HCT116 (cell line): Measurements from ENCODE around the gene FGFBP1. TPM values are rescaled to one million over a fixed set of nuclear protein-coding genes. Genes with fewer than 3 reads are reported as not detected.

Experiments
- ATAC-seq: fragments of 200-7000 bp; cut with Tn5 transposase; 2 replicates; pipeline ENCODE4 v1.9.1; 2020; ENCODE audit warnings: mild to moderate bottlenecking, moderate library complexity
- BruUV-seq: library from RNA; stranded (reverse); fragments of 400-500 nt; replicated peaks from 2 replicates; lab custom pipeline; 2021; lab: Mats Ljungman, UMichigan
- CTCF ChIA-PET: fragments of 300-600 bp; sonication (Branson Sonifier 250); formaldehyde crosslinking; loops from one replicate; lab custom pipeline; 2021; ENCODE audit warnings: antibody characterized with exemption; lab: Charles Lee
- POLR2A ChIA-PET: fragments of 300-600, 350-600 bp; sonication (Branson Sonifier 250); formaldehyde crosslinking; loops from one replicate; lab custom pipeline; 2021; ENCODE audit warnings: antibody characterized with exemption; lab: Charles Lee
- RAD21 ChIA-PET, 2 experiments: fragments of 300-600 bp; sonication (Branson Sonifier 250); formaldehyde crosslinking; loops; one replicate each; lab custom pipeline; 2023; ENCODE audit warnings: low total read pairs in 2 of 2; ENCODE audit not compliant: uncharacterized antibody in 2 of 2, unreplicated experiment in 2 of 2, low non-redundant PET in 1 of 2; lab: Charles Lee
- DNase-seq: peaks from one replicate; pipeline ENCODE4 v3.0.0-alpha.2; 2010; ENCODE audit warnings: low read depth, low spot score
- H2AFZ ChIP-seq: fragments of 200-600 bp; shearing (Covaris generic), sonication (generic); 2 replicates; pipeline ENCODE4 v1.6.1; 2017; ENCODE audit warnings: low read depth, mixed run types, mixed read lengths, antibody characterized with exemption, low read length; ENCODE audit not compliant: poor library complexity, severe bottlenecking
- H3K27ac ChIP-seq: 2 replicates; pipeline ENCODE4 v1.5.1; 2012; ENCODE audit warnings: low read depth, low read length
- H3K27me3 ChIP-seq: fragments of 200-600 bp; sonication (generic); 2 replicates; pipeline ENCODE4 v1.6.1; 2016; ENCODE audit warnings: mixed run types, low read length, mixed read lengths; ENCODE audit not compliant: insufficient read depth
- H3K36me3 ChIP-seq, 2 experiments: fragments of 200-500 bp in 1 of 2; fragments of 200-600 bp in 1 of 2; sonication (Bioruptor generic) in 1 of 2; sonication (generic) in 1 of 2; 2 replicates each; pipeline versions ENCODE4 v1.5.1 to v1.6.1; 2014 to 2016; ENCODE audit warnings: low read length in 2 of 2, inconsistent platforms in 1 of 2, mixed read lengths in 1 of 2, mixed run types in 1 of 2; ENCODE audit not compliant: insufficient read depth in 2 of 2, control insufficient read depth in 1 of 2
- H3K4me1 ChIP-seq, 2 experiments: fragments of 200-600 bp in 1 of 2; sonication (generic) in 1 of 2; 2 replicates each; pipeline versions ENCODE4 v1.5.1 to v1.6.1; 2012 to 2017; ENCODE audit warnings: low read length in 2 of 2, inconsistent platforms in 1 of 2, mild to moderate bottlenecking in 1 of 2, mixed read lengths in 1 of 2, mixed run types in 1 of 2, moderate library complexity in 1 of 2; ENCODE audit not compliant: insufficient read depth in 2 of 2, control insufficient read depth in 1 of 2
- H3K4me2 ChIP-seq: fragments of 200-600 bp; sonication (generic); 2 replicates; pipeline ENCODE4 v1.6.1; 2017; ENCODE audit warnings: mixed run types, low read length, mixed read lengths
- H3K4me3 ChIP-seq, 2 experiments: fragments of 200-600 bp in 1 of 2; sonication (generic) in 1 of 2; replicated peaks in 1 of 2; 2 replicates each; pipeline ENCODE4 v1.5.1; 2011 to 2016; ENCODE audit warnings: low read length in 2 of 2, control low read depth in 1 of 2, low read depth in 1 of 2, mild to moderate bottlenecking in 1 of 2, mixed read lengths in 1 of 2, mixed run types in 1 of 2
- H3K79me2 ChIP-seq: fragments of 200-600 bp; sonication (generic); 2 replicates; pipeline ENCODE4 v1.6.1; 2017; ENCODE audit warnings: mild to moderate bottlenecking, mixed run types, low read length, moderate library complexity, mixed read lengths; ENCODE audit not compliant: insufficient read depth
- H3K9ac ChIP-seq: fragments of 200-600 bp; sonication (generic); 2 replicates; pipeline ENCODE4 v1.6.1; 2016; ENCODE audit warnings: low read length, mixed read lengths
- H3K9me2 ChIP-seq: fragments of 200-600 bp; sonication (generic), shearing (Covaris generic); 2 replicates; pipeline ENCODE4 v1.6.1; 2017; ENCODE audit warnings: mixed run types, mild to moderate bottlenecking, moderate library complexity; ENCODE audit not compliant: insufficient read depth
- H3K9me3 ChIP-seq, 2 experiments: fragments of 200-500 bp in 1 of 2; fragments of 200-600 bp in 1 of 2; sonication (Bioruptor generic) in 1 of 2; sonication (generic) in 1 of 2; 2 replicates each; pipeline ENCODE4 v1.6.1; 2014 to 2017; ENCODE audit warnings: low read length in 2 of 2, mixed read lengths in 2 of 2, inconsistent platforms in 1 of 2, low read depth in 1 of 2, mild to moderate bottlenecking in 1 of 2, mixed run types in 1 of 2, moderate library complexity in 1 of 2; ENCODE audit not compliant: control insufficient read depth in 1 of 2, insufficient read depth in 1 of 2
- H4K20me1 ChIP-seq: fragments of 200-600 bp; sonication (generic), shearing (Covaris generic); 2 replicates; pipeline ENCODE4 v1.6.1; 2017; ENCODE audit warnings: mixed run types, mild to moderate bottlenecking, moderate library complexity; ENCODE audit not compliant: insufficient read depth
- ATF3 ChIP-seq: IDR thresholded peaks from 2 replicates; pipeline ENCODE4 v1.6.1; 2012
- CBX3 ChIP-seq: IDR thresholded peaks from 2 replicates; pipeline ENCODE4 v1.6.1; 2012; ENCODE audit warnings: low read depth
- CEBPB ChIP-seq: IDR thresholded peaks from 2 replicates; pipeline ENCODE4 v1.6.1; 2012; ENCODE audit warnings: low read depth
- EGR1 ChIP-seq: IDR thresholded peaks from 2 replicates; pipeline ENCODE4 v1.6.1; 2012; ENCODE audit warnings: low read depth
- ELF1 ChIP-seq: IDR thresholded peaks from 2 replicates; pipeline ENCODE4 v1.6.1; 2012; ENCODE audit warnings: low read depth, borderline replicate concordance
- EZH2 ChIP-seq: fragments of 200-600 bp; sonication (generic); IDR thresholded peaks from 2 replicates; pipeline ENCODE4 v1.6.1; 2017; ENCODE audit warnings: antibody characterized with exemption, mixed run types
- EZH2phosphoT487 ChIP-seq: fragments of 200-600 bp; IDR thresholded peaks from 2 replicates; pipeline ENCODE4 v1.6.1; 2018; ENCODE audit warnings: antibody characterized with exemption, borderline replicate concordance
- FOSL1 ChIP-seq: IDR thresholded peaks from 2 replicates; pipeline ENCODE4 v1.6.1; 2012; ENCODE audit warnings: low read depth
- JUND ChIP-seq: IDR thresholded peaks from 2 replicates; pipeline ENCODE4 v1.6.1; 2012
- MAX ChIP-seq: IDR thresholded peaks from 2 replicates; pipeline ENCODE4 v1.6.1; 2012
- POLR2A ChIP-seq: IDR thresholded peaks from 2 replicates; pipeline ENCODE4 v1.7.0; 2011; ENCODE audit warnings: borderline replicate concordance; ENCODE audit not compliant: insufficient read depth, insufficient read length; ENCODE audit errors: extremely low read depth
- POLR2AphosphoS5 ChIP-seq: IDR thresholded peaks from 2 replicates; pipeline ENCODE4 v1.6.1; 2011; ENCODE audit warnings: mild to moderate bottlenecking, low read depth, low read length, moderate library complexity
- RAD21 ChIP-seq: IDR thresholded peaks from 2 replicates; pipeline ENCODE4 v1.6.1; 2012; ENCODE audit warnings: low read depth, mild to moderate bottlenecking
- SIN3A ChIP-seq: IDR thresholded peaks from 2 replicates; pipeline ENCODE4 v1.6.1; 2012; ENCODE audit warnings: low read depth
- SRF ChIP-seq: IDR thresholded peaks from 2 replicates; pipeline ENCODE4 v1.6.1; 2012; ENCODE audit warnings: low read depth
- TCF7L2 ChIP-seq: IDR thresholded peaks from 2 replicates; pipeline ENCODE4 v1.7.0; 2011; ENCODE audit warnings: borderline replicate concordance, inconsistent platforms; ENCODE audit not compliant: insufficient read depth, insufficient read length; ENCODE audit errors: extremely low read depth
- YY1 ChIP-seq: IDR thresholded peaks from 2 replicates; pipeline ENCODE4 v1.6.1; 2011; ENCODE audit warnings: low read length, low read depth, moderate library complexity, mild to moderate bottlenecking; ENCODE audit not compliant: insufficient replicate concordance; ENCODE audit errors: extremely low read depth
- ZBTB33 ChIP-seq: IDR thresholded peaks from 2 replicates; pipeline ENCODE4 v1.6.1; 2011; ENCODE audit warnings: mild to moderate bottlenecking, low read length, moderate library complexity; ENCODE audit not compliant: insufficient replicate concordance; ENCODE audit errors: extremely low read depth
- ZFX ChIP-seq: fragments of 450-650 bp; IDR thresholded peaks from 2 replicates; pipeline ENCODE4 v1.6.1; 2017
- intact Hi-C: fragments of 100-400 bp; cut with micrococcal nuclease; formaldehyde crosslinking; loops from 2 replicates; pipeline ENCODE4 v1.10.0; 2022
- total RNA-seq: library from RNA; stranded (reverse); gene quantifications from one replicate; pipeline ENCODE4 v1.2.1, GENCODE V29; 2021; ENCODE audit not compliant: unreplicated experiment
- TF ChIP-seq, protein P1 (sequence below): IDR thresholded peaks from 2 replicates; pipeline ENCODE4 v1.6.1; 2012; ENCODE audit warnings: low read depth

Gene FGFBP1
- total RNA-seq, 1 experiment from 2014 or later, result 8.7 TPM

- intact Hi-C loops, result loop anchor here (1.0 kb wide), 4 partner anchors 74 to 477 kb away; no protein-coding TSS in a partner anchor
- H3K4me1 ChIP-seq, result peaks cover 0 to 7% of the 10 kb centered on the region in 2 experiments; a peak in 3 of 4 replicates
- CTCF ChIA-PET, result interaction anchor here (0.6 to 2.4 kb wide), 31 partner anchors 9 to 484 kb away, joined by 3 to 261 read pairs (median 4); partner anchors contain the start of gene FGFBP1
- no peak for TF ChIP-seq POLR2A
- no peak for TF ChIP-seq ATF3
- TF ChIP-seq EGR1, result no peak
- TF ChIP-seq EZH2, result no peak
- TF ChIP-seq POLR2AphosphoS5, result no peak
- peak; percentile 47 for TF ChIP-seq YY1
- TF ChIP-seq CEBPB, result no peak
- no peak for TF ChIP-seq MAX
- TF ChIP-seq FOSL1, result no peak
- no peak for TF ChIP-seq EZH2phosphoT487
- no peak for TF ChIP-seq ELF1
- TF ChIP-seq, protein P1, sequence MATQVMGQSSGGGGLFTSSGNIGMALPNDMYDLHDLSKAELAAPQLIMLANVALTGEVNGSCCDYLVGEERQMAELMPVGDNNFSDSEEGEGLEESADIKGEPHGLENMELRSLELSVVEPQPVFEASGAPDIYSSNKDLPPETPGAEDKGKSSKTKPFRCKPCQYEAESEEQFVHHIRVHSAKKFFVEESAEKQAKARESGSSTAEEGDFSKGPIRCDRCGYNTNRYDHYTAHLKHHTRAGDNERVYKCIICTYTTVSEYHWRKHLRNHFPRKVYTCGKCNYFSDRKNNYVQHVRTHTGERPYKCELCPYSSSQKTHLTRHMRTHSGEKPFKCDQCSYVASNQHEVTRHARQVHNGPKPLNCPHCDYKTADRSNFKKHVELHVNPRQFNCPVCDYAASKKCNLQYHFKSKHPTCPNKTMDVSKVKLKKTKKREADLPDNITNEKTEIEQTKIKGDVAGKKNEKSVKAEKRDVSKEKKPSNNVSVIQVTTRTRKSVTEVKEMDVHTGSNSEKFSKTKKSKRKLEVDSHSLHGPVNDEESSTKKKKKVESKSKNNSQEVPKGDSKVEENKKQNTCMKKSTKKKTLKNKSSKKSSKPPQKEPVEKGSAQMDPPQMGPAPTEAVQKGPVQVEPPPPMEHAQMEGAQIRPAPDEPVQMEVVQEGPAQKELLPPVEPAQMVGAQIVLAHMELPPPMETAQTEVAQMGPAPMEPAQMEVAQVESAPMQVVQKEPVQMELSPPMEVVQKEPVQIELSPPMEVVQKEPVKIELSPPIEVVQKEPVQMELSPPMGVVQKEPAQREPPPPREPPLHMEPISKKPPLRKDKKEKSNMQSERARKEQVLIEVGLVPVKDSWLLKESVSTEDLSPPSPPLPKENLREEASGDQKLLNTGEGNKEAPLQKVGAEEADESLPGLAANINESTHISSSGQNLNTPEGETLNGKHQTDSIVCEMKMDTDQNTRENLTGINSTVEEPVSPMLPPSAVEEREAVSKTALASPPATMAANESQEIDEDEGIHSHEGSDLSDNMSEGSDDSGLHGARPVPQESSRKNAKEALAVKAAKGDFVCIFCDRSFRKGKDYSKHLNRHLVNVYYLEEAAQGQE, result no peak
- TF ChIP-seq TCF7L2, result peak; percentile 7
- no peak for TF ChIP-seq ZBTB33
- peak; percentile 100 for TF ChIP-seq RAD21
- TF ChIP-seq JUND, result no peak
- TF ChIP-seq SRF, result no peak
- TF ChIP-seq SIN3A, result no peak
- peak; percentile 70; the same call in 1 of the 2 replicates for TF ChIP-seq CBX3
- no peak for TF ChIP-seq ZFX
Measured at GRCh38 chr4:15956179-15956850, 17.8 kb upstream of the FGFBP1 start.

More at GRCh38 chr4:15956179-15956850, 17.8 kb upstream of the FGFBP1 start:
- H3K4me2 ChIP-seq, result peak overlapping the region; percentile 20
- H3K36me3 ChIP-seq, result no peaks in the 10 kb centered on the region
- POLR2A ChIA-PET, result interaction anchor here (0.5 to 1.6 kb wide), 5 partner anchors 50 to 477 kb away, joined by 3 to 19 read pairs (median 5); no protein-coding TSS in a partner anchor
- BruUV-seq, result no TSS peak
- ATAC-seq (peak; percentile 96), DNase-seq (peak; percentile 78)
- no peaks in the 10 kb centered on the region for H3K9me2 ChIP-seq
- H3K27me3 ChIP-seq, result no peaks in the 10 kb centered on the region
- no peak overlapping the region for H3K9ac ChIP-seq
- no peaks in the 10 kb centered on the region for H3K79me2 ChIP-seq
- no peak overlapping the region for H3K4me3 ChIP-seq
- RAD21 ChIA-PET, result interaction anchor here (0.5 to 2.0 kb wide), 18 partner anchors 44 to 477 kb away, joined by 3 to 72 read pairs (median 4); no protein-coding TSS in a partner anchor
- H3K27ac ChIP-seq, result no peak overlapping the region
- H4K20me1 ChIP-seq, result no peaks in the 10 kb centered on the region
- H2AFZ ChIP-seq, result peak overlapping the region; percentile 24
- H3K9me3 ChIP-seq, result no peaks in the 10 kb centered on the region
